Heart left ventricle (tissue), 13 donors: ENCODE data around the gene ZMIZ1.

Experiments
- POLR2A ChIP-seq, 2 donors: fragments of 450-650 bp; IDR thresholded peaks; one replicate each; pipeline ENCODE4 v1.6.1; 2017; ENCODE audit warnings: antibody characterized with exemption in 2 of 2, mild to moderate bottlenecking in 2 of 2, moderate library complexity in 2 of 2
- TF ChIP-seq, protein P1 (sequence below), 12 donors: fragments of 200-600 bp; sonication (generic) in 4 of 12; IDR thresholded peaks; one replicate each; pipeline versions ENCODE4 v1.5.0 to v1.8.0; 2018 to 2022; ENCODE audit warnings: antibody characterized with exemption in 12 of 12, mild to moderate bottlenecking in 5 of 12
- donor health status: ischemic (EF 13 %, LVEDD 7.1; RV severe dilation, severe dysfunction).
- donor health status: DM: no; HTN: yes; CAD: no.
- donor health status: DM: no; HTN: no; CAD: no.
- donor health status: ischemic (EF 25% LVEDD 6.9; RV normal size, moderate dysfunction).
- donor health status: ischemic (EF 25% LVEDD 5.7; RV mildly dilated, moderate dysfunction).
- donor health status: ischemic (EF 35%, LVEDD 5.7; RV mildly dilated, moderate dysfunction).
- donor health status: nonischemic (EF 11% LVEDD 7.7; RV severe dilation, severe dysfunction).
- donor health status: DM: yes; HTN: yes; CAD: no.
- donor health status: PGD.
- donor health status: ischemic (EF 29% LVEDD 5.4; RV normal size, mild dysfunction).
- donor health status: nonischemic (EF 23%, LVEDD 6.1; RV moderate dilation, normal function).

DNA sequence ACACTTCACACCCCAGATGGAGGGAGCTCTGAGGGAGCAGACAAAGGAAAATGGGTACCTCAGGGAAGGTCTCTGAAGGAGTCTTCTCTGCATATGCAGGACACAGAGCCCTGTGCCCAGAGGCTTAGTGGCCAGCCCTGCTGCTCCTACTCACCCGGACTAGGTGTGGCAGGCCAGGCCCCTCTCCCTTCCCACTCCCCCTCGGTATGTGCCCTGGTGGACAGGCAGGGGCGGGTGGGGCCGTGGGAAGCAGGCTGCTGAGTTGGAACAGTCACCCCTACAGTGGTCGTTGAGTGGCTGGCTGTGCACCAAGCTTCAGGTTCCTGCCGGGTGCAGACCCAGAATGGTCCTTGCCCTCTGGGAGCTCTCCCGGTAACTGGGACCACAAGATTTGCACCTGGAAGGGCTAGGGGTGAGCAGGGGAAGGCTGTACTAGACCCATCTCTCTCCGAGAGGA, 68.6 kb downstream of the ZMIZ1 start:
- TF ChIP-seq, protein P1, sequence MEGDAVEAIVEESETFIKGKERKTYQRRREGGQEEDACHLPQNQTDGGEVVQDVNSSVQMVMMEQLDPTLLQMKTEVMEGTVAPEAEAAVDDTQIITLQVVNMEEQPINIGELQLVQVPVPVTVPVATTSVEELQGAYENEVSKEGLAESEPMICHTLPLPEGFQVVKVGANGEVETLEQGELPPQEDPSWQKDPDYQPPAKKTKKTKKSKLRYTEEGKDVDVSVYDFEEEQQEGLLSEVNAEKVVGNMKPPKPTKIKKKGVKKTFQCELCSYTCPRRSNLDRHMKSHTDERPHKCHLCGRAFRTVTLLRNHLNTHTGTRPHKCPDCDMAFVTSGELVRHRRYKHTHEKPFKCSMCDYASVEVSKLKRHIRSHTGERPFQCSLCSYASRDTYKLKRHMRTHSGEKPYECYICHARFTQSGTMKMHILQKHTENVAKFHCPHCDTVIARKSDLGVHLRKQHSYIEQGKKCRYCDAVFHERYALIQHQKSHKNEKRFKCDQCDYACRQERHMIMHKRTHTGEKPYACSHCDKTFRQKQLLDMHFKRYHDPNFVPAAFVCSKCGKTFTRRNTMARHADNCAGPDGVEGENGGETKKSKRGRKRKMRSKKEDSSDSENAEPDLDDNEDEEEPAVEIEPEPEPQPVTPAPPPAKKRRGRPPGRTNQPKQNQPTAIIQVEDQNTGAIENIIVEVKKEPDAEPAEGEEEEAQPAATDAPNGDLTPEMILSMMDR (IDR thresholded peaks at IDR 0.05) = peak in 1 of 12 donors; percentile 3
- TF ChIP-seq POLR2A (IDR thresholded peaks at IDR 0.05) = no peak
